ENCODE data around the gene XCL2.
"Not testable (repeated sequence)": the region's sequence is repeated elsewhere in the genome, so short reads cannot be mapped to it uniquely, and the experiment has no call there.

The XCL2 gene

GRCh38 chr1:168543840-168544498 lies at the start of gene XCL2:
Gene XCL2 (minus strand): TSS chr1:168543997. CDS start chr1:168543964, 33 bp downstream.
- in situ Hi-C loops (cut with HindIII; ENCODE audit: low sequenced_read_pairs) = not testable (repeated sequence)

- in situ Hi-C loops (cut with HindIII; ENCODE audit: low sequenced_read_pairs) = no loop called here
Observed at GRCh38 chr1:168591641-168592250, 47.9 kb upstream of the XCL2 start.

DNA sequence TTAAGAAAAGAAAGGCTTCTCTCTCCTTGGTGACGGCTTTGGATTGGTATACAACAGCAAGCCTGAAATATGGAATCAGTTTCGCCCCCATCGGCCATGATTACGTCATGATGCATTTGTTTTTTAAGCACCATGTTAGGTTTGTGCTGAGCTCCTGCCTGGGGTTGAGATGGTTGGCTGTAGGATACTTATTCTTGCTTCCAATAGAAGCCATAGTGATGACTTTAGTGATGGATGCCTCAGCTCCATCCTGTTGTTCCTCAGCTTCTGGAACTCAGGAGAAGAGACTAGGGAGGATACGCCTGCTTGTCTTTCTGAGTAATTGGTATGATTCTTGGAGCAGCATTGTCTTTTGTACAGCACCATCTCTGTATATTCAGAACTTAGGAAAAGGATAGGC lies 47.3 kb upstream of the XCL2 start:
- in situ Hi-C loops (cut with HindIII; ENCODE audit: low sequenced_read_pairs) = no loop called here

DNA sequence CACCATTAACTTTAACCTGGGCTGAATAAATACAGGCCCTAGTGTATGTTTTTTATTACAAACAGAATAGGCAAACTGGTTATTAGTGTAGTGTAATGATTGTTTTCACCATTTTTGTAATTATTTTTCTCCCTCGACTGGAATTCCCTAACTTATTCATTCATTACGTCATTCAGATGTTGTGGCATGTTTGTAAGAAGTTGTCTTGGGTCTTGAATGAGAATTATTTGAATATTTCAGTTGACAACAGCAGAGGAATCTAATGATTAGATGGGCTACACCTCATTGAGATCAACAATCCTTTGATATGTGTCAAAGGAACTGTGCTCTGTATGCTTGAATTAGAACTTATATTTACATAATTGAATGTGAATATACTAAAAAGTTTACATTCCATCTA lies 45.4 kb upstream of the XCL2 start:
- in situ Hi-C loops (cut with HindIII; ENCODE audit: low sequenced_read_pairs) = no loop called here

GRCh38 chr1:168585937-168586336 lies 42.1 kb upstream of the XCL2 start:
- in situ Hi-C loops (cut with HindIII; ENCODE audit: low sequenced_read_pairs) = no loop called here

GRCh38 chr1:168585191-168585590 lies 41.4 kb upstream of the XCL2 start:
- in situ Hi-C loops (cut with HindIII; ENCODE audit: low sequenced_read_pairs) = no loop called here

DNA sequence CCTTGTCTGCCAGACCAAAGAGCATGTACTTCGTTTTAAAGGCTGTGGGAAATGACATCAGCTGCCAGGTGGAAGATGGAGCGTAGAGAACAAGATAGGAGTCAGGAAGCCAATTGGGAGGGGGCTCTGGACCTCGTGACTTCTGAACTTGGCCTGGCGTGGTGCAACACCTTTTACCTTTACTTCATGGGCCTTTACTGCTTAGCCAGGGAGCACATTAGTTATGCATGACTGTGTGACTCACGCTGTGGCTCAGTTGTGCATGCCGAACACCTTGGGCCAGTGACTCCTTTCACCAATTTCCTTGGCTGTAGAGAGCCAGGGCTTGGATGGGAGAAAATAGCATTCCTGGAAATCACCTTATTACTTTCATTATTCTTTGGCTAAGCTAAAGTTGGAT lies 39.8 kb upstream of the XCL2 start:
- in situ Hi-C loops (cut with HindIII; ENCODE audit: low sequenced_read_pairs) = no loop called here

DNA sequence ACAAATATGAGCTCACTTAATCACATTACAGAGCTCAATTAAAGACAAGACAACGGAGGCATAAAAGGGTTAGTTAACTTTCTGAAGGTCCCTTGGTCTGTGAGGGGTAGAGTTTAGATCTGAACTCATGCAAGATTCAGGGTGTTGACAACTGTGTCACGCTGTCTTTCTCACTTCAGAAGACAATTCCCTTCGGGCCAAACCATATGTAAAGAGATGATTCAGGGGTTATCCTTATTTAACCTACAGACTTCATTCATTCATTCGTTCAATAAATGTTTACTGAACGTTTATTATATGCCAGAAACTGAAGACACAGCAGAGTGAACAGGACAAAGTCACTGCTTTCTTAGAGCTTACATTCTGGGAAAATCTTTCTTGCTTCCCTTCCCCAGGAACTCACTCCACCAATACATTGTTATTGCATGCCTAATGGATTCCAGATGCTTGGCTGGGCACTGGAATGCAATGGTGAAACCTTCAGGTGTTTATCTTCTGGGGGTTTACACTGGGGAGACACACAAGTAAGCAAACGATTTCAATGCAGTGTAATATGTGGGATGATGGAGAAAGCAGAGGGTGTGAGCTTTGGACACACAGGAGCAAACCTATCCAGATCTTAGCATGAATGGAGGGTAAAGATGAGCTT lies 39.0 kb upstream of the XCL2 start:
- in situ Hi-C loops (cut with HindIII; ENCODE audit: low sequenced_read_pairs) = no loop called here

- in situ Hi-C loops (cut with HindIII; ENCODE audit: low sequenced_read_pairs) = no loop called here
Observed at GRCh38 chr1:168581817-168582572, 38.2 kb upstream of the XCL2 start.

GRCh38 chr1:168580991-168581390 lies 37.2 kb upstream of the XCL2 start:
- in situ Hi-C loops (cut with HindIII; ENCODE audit: low sequenced_read_pairs) = not testable (repeated sequence)

DNA sequence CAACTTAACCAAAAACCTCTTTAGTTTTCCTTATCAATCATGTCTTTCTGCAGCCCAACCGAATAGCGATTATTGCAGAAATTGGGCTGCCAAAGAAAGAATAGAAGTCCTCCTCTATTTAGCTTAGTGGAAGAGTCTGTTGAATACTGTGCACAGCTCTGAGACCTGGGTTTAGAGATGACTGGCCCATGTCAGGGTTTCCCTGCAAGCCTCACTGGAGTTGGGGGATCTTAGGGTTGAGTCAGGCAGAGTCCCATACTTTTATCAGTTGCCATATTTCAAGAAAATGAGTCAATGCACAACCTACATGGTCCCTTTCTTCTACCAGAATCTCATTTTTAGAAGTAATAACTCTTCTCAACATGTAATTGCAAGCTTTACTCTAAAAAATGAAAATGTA lies 36.5 kb upstream of the XCL2 start:
- in situ Hi-C loops (cut with HindIII; ENCODE audit: low sequenced_read_pairs) = not testable (repeated sequence)

DNA sequence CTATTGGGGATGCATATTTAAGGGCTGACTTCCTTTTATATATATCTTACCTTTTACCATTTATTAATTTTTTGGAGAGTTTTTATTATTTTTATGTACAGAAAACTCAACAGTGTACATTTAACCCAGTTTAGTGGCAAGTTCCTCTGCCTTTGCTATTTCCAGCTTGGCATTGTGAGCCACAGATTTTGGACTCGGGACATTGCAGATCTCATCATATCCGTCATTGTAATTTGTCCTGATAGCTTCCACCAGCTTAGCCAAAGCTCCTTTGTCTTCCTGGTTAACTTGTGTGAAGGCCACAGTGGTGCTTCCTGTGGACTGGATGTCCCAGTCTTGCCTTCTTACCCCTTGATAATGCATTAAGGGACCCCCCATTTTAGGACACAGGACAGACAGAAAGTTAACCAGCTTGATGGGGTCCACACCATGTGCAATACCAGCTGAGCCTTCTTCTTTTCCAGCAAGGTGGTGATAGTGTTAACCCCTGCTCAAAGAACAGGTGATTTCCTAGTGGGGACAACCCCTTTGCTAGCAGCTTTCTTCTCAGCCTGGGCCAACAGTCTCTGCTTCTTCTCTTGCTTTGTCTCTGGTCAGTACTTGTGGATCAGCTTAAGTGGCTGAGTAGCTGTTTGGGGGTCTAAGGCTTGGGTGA lies 34.9 kb upstream of the XCL2 start:
- in situ Hi-C loops (cut with HindIII; ENCODE audit: low sequenced_read_pairs) = not testable (repeated sequence)

DNA sequence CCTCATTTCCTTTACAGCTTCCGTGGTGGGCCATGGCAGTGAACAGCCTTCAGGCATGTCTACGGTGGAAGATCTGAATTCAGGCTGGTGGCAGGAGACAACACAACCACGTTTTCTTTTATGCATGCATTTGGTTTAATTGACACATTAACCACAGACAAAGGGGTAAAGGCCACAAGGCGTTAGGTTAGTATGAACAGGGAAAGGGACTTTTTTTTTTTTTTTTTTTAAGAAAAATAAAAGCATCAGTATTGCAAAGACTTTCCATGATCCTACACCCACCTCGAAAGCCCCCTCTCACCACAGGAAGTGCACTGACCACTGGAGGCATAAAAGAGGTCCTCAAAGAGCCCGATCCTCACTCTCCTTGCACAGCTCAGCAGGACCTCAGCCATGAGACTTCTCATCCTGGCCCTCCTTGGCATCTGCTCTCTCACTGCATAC lies 32.5 kb upstream of the XCL2 start, which contains the start of gene XCL1:
Gene XCL1, plus strand, starts transcription at position 361 of the 444 bp plus-strand sequence. Its CDS starts 33 bp downstream, at position 394.
- in situ Hi-C loops (cut with HindIII; ENCODE audit: low sequenced_read_pairs) = not testable (repeated sequence)

DNA sequence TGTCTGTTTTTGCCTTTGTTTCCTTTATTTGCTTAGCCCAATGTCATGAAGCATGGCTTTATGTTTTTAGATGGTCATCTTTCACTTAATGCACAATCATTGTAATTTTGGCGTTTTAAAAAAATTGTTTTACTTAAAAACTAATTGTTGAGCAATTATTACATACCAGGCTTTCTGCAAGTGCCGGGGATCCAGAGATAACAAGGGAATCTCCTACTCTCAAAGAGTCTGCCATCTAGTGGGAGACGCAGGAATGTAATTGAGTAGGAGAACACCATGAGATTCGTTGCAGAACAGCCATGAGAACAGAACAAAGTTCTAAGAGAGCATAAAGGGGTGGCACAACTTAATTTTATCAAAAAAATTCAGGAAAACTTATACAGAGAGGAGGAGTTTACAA lies 30.4 kb upstream of the XCL2 start:
- in situ Hi-C loops (cut with HindIII; ENCODE audit: low sequenced_read_pairs) = not testable (repeated sequence)

- in situ Hi-C loops (cut with HindIII; ENCODE audit: low sequenced_read_pairs) = no loop called here
Observed at GRCh38 chr1:168572633-168573032, 28.8 kb upstream of the XCL2 start.

GRCh38 chr1:168570652-168571051 lies 26.9 kb upstream of the XCL2 start:
- in situ Hi-C loops (cut with HindIII; ENCODE audit: low sequenced_read_pairs) = no loop called here

DNA sequence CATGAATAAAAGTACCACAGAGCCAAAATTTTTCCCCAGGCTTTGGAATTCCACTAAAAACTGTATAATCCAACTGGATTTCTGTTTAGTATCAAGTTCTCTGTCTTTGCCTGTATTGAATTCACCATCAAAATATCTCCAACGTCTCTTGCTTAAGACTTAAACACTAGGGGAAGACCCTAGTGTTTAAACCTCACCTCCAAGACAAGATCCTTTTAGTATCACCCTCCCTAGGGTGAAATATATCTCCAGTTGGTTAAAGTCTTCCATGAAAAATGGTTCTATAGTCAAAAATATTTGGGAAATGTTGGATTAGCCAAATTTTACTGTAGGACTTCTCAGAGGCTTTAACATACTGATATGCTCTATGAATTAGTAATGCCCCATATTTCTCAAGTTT lies 24.5 kb upstream of the XCL2 start:
- in situ Hi-C loops (cut with HindIII; ENCODE audit: low sequenced_read_pairs) = no loop called here

- in situ Hi-C loops (cut with HindIII; ENCODE audit: low sequenced_read_pairs) = no loop called here
Observed at GRCh38 chr1:168567568-168567967, 23.8 kb upstream of the XCL2 start.

DNA sequence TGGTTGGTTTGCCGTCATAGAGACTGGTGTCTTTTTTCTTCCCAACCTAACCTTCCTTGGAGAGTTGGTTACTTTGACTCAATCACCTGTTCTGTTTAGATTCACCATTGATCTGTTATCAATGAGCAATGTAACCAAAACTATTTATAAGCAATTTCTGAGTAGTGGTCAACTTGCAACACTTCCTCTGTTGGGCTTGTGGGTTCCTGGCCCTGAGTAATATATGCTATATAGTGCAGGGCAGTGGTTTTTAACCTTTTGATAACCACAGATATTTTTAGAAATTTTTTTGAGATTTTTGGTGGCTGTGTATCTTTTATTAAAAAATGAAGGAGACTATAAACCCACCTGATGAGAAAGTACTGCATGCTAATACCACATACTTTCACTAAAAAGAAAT lies 23.2 kb upstream of the XCL2 start:
- in situ Hi-C loops (cut with HindIII; ENCODE audit: low sequenced_read_pairs) = no loop called here

DNA sequence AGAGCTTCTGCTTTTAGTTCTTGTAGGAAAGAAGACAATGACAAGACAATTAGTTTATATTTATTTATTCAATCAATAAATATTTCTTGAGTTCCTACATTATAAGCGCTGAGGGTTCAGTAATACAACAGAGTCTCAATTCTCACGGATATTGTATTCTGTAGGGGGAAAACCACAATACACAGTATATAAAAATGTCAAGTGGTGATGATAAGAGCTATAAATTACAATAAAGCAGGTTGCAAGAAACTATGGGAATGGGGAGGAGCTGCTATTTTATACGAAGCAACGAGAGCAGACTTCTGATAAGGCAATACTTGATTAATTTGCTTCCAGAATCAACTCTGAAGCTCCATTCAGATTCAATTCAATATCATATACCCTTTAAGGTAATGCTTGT lies 22.0 kb upstream of the XCL2 start:
- in situ Hi-C loops (cut with HindIII; ENCODE audit: low sequenced_read_pairs) = no loop called here

DNA sequence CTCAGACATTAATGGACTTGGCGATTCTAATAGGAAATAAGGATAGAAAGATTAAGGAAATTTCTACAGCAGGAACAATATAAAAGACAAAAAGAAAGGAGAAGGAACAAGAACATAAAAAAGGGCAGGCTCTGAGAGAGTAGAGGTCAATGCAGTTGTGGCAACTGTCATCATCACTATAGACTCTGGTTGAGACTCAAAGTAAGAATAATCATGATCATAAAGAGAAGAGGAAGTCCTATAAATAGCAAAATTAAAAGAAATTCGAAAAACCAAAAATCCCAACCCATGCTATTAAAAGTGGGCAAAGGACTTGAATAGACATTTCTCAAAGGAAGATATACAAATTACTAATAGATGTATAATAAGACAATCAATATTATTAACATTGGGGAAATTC lies 18.2 kb upstream of the XCL2 start:
- in situ Hi-C loops (cut with HindIII; ENCODE audit: low sequenced_read_pairs) = no loop called here
